Measurements from ENCODE around the gene MMADHC.

MMADHC gene

GRCh38 chr2:149544692-149545091 lies 42.9 kb downstream of the MMADHC start:
- no peak for DNase-seq

GRCh38 chr2:149543845-149544244 lies 43.7 kb downstream of the MMADHC start:
- no peak for DNase-seq

- DNase-seq, result no peak
These were observed 47.4 kb downstream of the MMADHC start for GRCh38 chr2:149540138-149540537.

GRCh38 chr2:149538138-149538833 lies 49.3 kb downstream of the MMADHC start:
- DNase-seq, result no peak

GRCh38 chr2:149537092-149537726 lies 50.4 kb downstream of the MMADHC start:
- no peak for DNase-seq

- no peak for DNase-seq
These were observed 50.9 kb downstream of the MMADHC start for GRCh38 chr2:149536649-149537048.

GRCh38 chr2:149534674-149535073 lies 52.9 kb downstream of the MMADHC start:
- no peak for DNase-seq

- no peak for DNase-seq
These were observed 58.6 kb downstream of the MMADHC start for GRCh38 chr2:149528983-149529382.

GRCh38 chr2:149527998-149528755 lies 59.4 kb downstream of the MMADHC start:
- DNase-seq, result no peak

- no peak for DNase-seq
These were observed 60.9 kb downstream of the MMADHC start for GRCh38 chr2:149526689-149527088.

- DNase-seq, result no peak
These were observed 62.3 kb downstream of the MMADHC start for GRCh38 chr2:149525323-149525722.

Data from hippocampal formation (tissue), 2 donors.